ENCODE results near the gene PAQR5. TPM values are rescaled to one million over a fixed set of nuclear protein-coding genes. Genes with fewer than 3 reads are reported as not detected.
"Not testable (repeated sequence)": the region's sequence is repeated elsewhere in the genome, so short reads cannot be mapped to it uniquely, and the experiment has no call there.

Gene PAQR5
- total RNA-seq, 4 donors from 2014 or later: 4.2 to 16.4 (median 6.8) TPM

DNA sequence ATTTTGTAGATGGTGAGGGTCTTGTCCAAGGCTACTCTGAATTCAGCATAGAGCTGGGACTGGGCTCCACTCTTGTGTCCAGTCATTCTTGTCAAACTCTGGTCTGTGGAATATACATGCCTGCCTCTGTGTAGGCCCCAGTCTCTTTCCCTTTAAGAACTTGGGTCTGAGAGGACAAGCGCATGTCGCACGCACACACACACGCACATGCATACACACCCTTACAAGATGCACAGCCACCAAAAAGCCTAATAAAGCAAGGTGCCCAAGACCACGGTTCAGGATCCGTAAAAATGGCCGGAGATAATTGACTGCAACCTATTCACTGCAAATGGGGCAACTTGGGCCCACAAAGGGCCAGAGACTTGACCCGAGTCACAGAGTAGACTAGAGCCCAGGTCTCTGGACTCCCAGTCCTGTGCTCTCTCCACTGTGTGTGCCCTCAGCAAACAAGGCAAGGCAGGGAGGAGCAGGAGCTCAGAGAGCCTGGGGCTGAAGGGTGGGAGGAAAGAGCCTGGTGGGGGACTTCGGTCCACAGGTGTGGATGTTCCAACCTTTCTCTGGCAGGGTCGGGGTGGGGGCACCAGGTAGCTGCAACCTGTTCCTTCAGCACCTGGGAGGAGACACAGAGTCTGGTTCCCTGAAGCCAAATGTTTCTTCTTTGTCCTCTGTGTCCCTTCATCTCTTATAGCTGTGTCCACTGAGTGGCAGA, 914 bp upstream of the PAQR5 start:
- no peak overlapping the region for H3K4me3 ChIP-seq (ENCODE audit: low read depth, poor library complexity, severe bottlenecking)
- intact Hi-C loops (cut with DNase I; ENCODE audit: low total_unique reads): no loop called here
- TF ChIP-seq CTCF (IDR thresholded peaks at IDR 0.05): no peak
- no peak for TF ChIP-seq POLR2A (IDR thresholded peaks at IDR 0.05)
- 87 to 94% methylated on average over 9 to 10 of the region's 10 CpGs for WGBS, 2 donors
- no peak for DNase-seq (ENCODE audit: low spot score in 2 of 2)

GRCh38 chr15:69298354-69298696, 387 bp upstream of the PAQR5 start:
- WGBS, 2 donors: 62 to 73% methylated on average over 15 of the region's 15 CpGs
- DNase-seq (ENCODE audit: low spot score in 2 of 2): no peak
- intact Hi-C loops (cut with DNase I; ENCODE audit: low total_unique reads): no loop called here

GRCh38 chr15:69299451-69299886, 757 bp downstream of the PAQR5 start:
- TF ChIP-seq CTCF (IDR thresholded peaks at IDR 0.05): no peak
- WGBS, 2 donors: 11 to 16% methylated on average over 16 of the region's 16 CpGs
- intact Hi-C loops (cut with DNase I; ENCODE audit: low total_unique reads): no loop called here

More at GRCh38 chr15:69298354-69298696, 387 bp upstream of the PAQR5 start:
- TF ChIP-seq CTCF (IDR thresholded peaks at IDR 0.05) (no peak), POLR2A (IDR thresholded peaks at IDR 0.05) (no peak)
- H3K4me3 ChIP-seq (ENCODE audit: low read depth, poor library complexity, severe bottlenecking): no peak overlapping the region

DNA sequence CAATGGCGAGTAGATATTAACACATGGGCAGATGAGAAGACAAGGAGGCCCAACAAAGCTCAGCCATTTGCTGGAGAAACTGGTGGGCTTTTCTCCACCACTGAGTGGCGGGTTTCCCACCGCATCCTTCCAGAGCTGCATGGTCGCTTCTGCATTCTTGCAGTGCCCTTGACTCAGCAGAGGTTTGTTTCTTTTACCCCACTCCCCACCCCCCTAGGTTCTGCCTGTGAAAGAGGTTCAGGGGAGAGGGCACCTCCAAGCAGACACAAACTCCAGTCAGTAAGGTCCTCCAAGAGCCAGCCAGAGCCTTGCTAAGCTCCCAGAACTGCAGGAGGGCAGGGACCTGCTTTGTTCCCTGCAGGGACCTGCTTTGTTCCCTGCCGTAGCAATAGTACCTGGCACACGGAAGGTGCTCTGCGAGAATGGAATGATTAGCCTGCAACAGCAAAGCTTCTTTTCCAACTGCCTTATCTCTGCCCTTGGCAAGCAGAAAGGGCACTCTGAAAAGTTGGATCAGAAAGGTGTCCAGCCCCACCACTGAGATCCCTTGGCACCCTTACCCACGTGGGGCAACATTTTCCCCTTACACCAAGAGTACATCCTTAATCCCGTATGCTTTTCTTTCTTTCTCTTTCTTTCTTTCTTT, 1.4 kb downstream of the PAQR5 start:
- no peak overlapping the region for H3K4me3 ChIP-seq (ENCODE audit: low read depth, poor library complexity, severe bottlenecking)
- DNase-seq (ENCODE audit: low spot score in 2 of 2): no peak
- TF ChIP-seq CTCF (IDR thresholded peaks at IDR 0.05) (no peak), POLR2A (IDR thresholded peaks at IDR 0.05) (no peak)
- intact Hi-C loops (cut with DNase I; ENCODE audit: low total_unique reads): no loop called here
- 47% methylated on average over 9 of the region's 9 CpGs for WGBS, 2 donors

More at GRCh38 chr15:69299451-69299886, 757 bp downstream of the PAQR5 start:
- no peak for DNase-seq (ENCODE audit: low spot score in 2 of 2)
- H3K4me3 ChIP-seq (ENCODE audit: low read depth, poor library complexity, severe bottlenecking): no peak overlapping the region

GRCh38 chr15:69301101-69301500, 2.4 kb downstream of the PAQR5 start:
- H3K4me3 ChIP-seq (ENCODE audit: low read depth, poor library complexity, severe bottlenecking); DNase-seq (ENCODE audit: low spot score in 2 of 2); intact Hi-C loops (cut with DNase I; ENCODE audit: low total_unique reads): not testable (repeated sequence)
- 90 to 92% methylated on average over 8 of the region's 8 CpGs for WGBS, 2 donors

DNA sequence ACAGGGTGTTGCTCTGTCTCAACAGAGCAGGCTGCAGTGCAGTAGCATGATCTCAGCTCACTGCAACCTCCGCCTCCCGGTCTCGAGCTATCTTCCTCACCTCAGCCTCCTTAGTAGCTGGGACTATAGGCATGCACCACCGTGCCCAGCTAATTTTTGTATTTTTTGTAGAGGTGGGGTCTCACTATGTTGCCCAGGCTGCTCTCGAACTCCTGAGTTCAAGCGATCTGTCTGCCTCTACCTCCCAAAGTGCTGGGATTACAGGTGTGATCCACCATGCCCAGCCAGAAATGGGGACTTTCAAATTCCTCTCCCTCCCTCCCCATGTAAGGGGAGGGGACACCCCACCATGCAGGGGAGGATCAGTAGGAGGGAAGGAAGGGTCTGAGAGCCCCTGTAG, 3.4 kb downstream of the PAQR5 start:
- intact Hi-C loops (cut with DNase I; ENCODE audit: low total_unique reads); H3K4me3 ChIP-seq (ENCODE audit: low read depth, poor library complexity, severe bottlenecking); DNase-seq (ENCODE audit: low spot score in 2 of 2): not testable (repeated sequence)
- WGBS, 2 donors: 89% methylated on average over 6 of the region's 6 CpGs

- no peak overlapping the region for H3K4me3 ChIP-seq (ENCODE audit: low read depth, poor library complexity, severe bottlenecking)
- DNase-seq (ENCODE audit: low spot score in 2 of 2): no peak
- 61 to 78% methylated on average over 3 of the region's 3 CpGs for WGBS, 2 donors
- intact Hi-C loops (cut with DNase I; ENCODE audit: low total_unique reads): no loop called here
- no peak for TF ChIP-seq CTCF (IDR thresholded peaks at IDR 0.05)
- no peak for TF ChIP-seq POLR2A (IDR thresholded peaks at IDR 0.05)
Observed at GRCh38 chr15:69302929-69303328, 4.2 kb downstream of the PAQR5 start.

Data from lower leg skin (tissue), 4 donors.